Gastroesophageal sphincter (tissue), 4 donors: ENCODE measurements around the gene FAM241B. TPM values are rescaled to one million over a fixed set of nuclear protein-coding genes. Genes with fewer than 3 reads are reported as not detected.

Experiments used
- ATAC-seq: fragments of 150-250 bp; one replicate; pipeline ENCODE4 v1.9.1; 2016; ENCODE audit warnings: mild to moderate bottlenecking, moderate library complexity
- H3K27ac ChIP-seq, 4 donors: fragments of 200-600 bp; sonication (generic) in 3 of 4; 1 replicate in 3 of 4; 2 replicates in 1 of 4; pipeline ENCODE4 v1.5.1; 2016 to 2019
- H3K27me3 ChIP-seq: fragments of 200-600 bp; sonication (generic); one replicate; pipeline ENCODE4 v1.5.1; 2019
- H3K36me3 ChIP-seq, 2 donors: fragments of 200-600 bp; sonication (generic); one replicate each; pipeline ENCODE4 v1.5.1; 2019; ENCODE audit warnings: control low read depth in 1 of 2
- H3K4me1 ChIP-seq, 3 donors: fragments of 200-600 bp; sonication (generic); 1 replicate in 2 of 3; 2 replicates in 1 of 3; pipeline ENCODE4 v1.5.1; 2016 to 2019; ENCODE audit warnings: control low read depth in 2 of 3
- H3K4me3 ChIP-seq, 2 donors: fragments of 200-600 bp; sonication (generic); one replicate each; pipeline ENCODE4 v1.5.1; 2019; ENCODE audit warnings: mild to moderate bottlenecking in 1 of 2, moderate library complexity in 1 of 2
- H3K9me3 ChIP-seq, 3 donors: fragments of 200-600 bp; sonication (generic); one replicate each; pipeline ENCODE4 v1.5.1; 2017 to 2019; ENCODE audit warnings: control low read depth in 2 of 3
- EP300 ChIP-seq: sonication (generic); formaldehyde crosslinking; IDR thresholded peaks from one replicate; pipeline ENCODE4 v1.6.1; 2017; ENCODE audit warnings: antibody characterized with exemption, mild to moderate bottlenecking
- POLR2A ChIP-seq, 2 donors: fragments of 450-650 bp; IDR thresholded peaks; one replicate each; pipeline ENCODE4 v1.6.1; 2017; ENCODE audit warnings: antibody characterized with exemption in 2 of 2, mild to moderate bottlenecking in 2 of 2, moderate library complexity in 1 of 2
- POLR2AphosphoS5 ChIP-seq: sonication (generic); formaldehyde crosslinking; IDR thresholded peaks from one replicate; pipeline ENCODE4 v1.6.1; 2017; ENCODE audit warnings: antibody characterized with exemption
- WGBS, 2 donors: methylation state at CpG; one replicate each; pipeline ENCODE4 v1.1.5; 2018; ENCODE audit warnings: low coverage in 1 of 2; 5-methylcytosine and 5-hydroxymethylcytosine counted together
- total RNA-seq, 4 donors: library from RNA; depleted of rRNA; stranded (reverse); fragments of >200 nt; gene quantifications; one replicate each; pipeline ENCODE4 v1.1.0, GENCODE V29; 2016
- TF ChIP-seq, protein P1 (sequence below), 4 experiments: fragments of 200-600 bp in 2 of 4; fragments of 450-650 bp in 2 of 4; sonication (generic) in 1 of 4; IDR thresholded peaks; one replicate each; pipeline ENCODE4 v1.5.1; 2017 to 2019; ENCODE audit warnings: antibody characterized with exemption in 4 of 4, mild to moderate bottlenecking in 2 of 4, moderate library complexity in 2 of 4

FAM241B gene
- total RNA-seq, 4 donors from 2014 or later: 0.81 to 7.9 (median 5.9) TPM

DNA sequence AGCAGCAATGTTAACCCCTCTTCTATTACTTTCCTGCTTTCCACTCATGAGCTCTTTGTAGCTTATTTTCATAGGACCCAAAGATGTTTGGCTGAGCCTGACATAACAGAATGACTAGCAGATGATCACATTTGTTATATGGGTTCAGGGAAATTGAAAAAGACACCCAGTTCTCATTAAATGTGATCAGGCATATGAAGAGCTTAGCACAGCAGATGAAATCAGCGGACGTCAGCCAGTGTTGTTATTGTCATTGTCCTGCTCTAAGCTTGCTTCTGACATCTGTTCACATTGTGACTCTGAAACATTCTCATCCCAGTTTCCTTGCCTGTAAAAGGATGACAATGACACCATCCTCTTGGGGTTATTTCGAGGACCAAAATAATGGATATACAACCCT lies 43.5 kb downstream of the FAM241B start:
- H3K9me3 ChIP-seq: no peaks in the 10 kb centered on the region
- TF ChIP-seq, protein P1, sequence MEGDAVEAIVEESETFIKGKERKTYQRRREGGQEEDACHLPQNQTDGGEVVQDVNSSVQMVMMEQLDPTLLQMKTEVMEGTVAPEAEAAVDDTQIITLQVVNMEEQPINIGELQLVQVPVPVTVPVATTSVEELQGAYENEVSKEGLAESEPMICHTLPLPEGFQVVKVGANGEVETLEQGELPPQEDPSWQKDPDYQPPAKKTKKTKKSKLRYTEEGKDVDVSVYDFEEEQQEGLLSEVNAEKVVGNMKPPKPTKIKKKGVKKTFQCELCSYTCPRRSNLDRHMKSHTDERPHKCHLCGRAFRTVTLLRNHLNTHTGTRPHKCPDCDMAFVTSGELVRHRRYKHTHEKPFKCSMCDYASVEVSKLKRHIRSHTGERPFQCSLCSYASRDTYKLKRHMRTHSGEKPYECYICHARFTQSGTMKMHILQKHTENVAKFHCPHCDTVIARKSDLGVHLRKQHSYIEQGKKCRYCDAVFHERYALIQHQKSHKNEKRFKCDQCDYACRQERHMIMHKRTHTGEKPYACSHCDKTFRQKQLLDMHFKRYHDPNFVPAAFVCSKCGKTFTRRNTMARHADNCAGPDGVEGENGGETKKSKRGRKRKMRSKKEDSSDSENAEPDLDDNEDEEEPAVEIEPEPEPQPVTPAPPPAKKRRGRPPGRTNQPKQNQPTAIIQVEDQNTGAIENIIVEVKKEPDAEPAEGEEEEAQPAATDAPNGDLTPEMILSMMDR (IDR thresholded peaks at IDR 0.05): no peak
- TF ChIP-seq POLR2A (IDR thresholded peaks at IDR 0.05) (no peak), EP300 (no peak), POLR2AphosphoS5 (no peak)
- H3K27me3 ChIP-seq: peaks cover 57% of the 10 kb centered on the region
- H3K4me1 ChIP-seq: no peaks in the 10 kb centered on the region
- no peak overlapping the region for H3K27ac ChIP-seq
- no peak for ATAC-seq
- H3K4me3 ChIP-seq: no peak overlapping the region
- H3K36me3 ChIP-seq: no peaks in the 10 kb centered on the region
- WGBS, 2 donors: 87 to 91% methylated on average over 3 of the region's 3 CpGs

DNA sequence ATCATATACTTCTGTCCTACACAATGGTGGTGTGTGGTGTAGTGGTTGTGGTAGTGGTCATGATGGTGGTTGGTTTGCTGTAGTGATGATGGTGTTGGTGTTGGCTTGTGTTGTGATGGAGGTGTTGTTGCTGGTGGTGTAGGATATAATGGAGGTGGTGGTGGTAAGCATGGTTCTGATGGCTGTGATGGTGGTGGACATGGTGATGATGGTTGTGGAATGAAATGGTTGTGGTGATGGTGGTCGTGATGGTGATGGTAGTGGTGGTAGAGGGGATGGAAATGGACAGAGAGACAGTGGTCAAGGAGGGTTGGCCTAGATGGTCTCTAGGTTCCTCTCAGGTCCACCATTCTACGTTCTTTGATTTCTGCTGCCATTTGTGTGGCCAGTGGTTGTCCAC lies 44.7 kb downstream of the FAM241B start:
- no peak overlapping the region for H3K4me3 ChIP-seq
- no peaks in the 10 kb centered on the region for H3K9me3 ChIP-seq
- no peaks in the 10 kb centered on the region for H3K4me1 ChIP-seq
- WGBS, 2 donors: 89 to 91% methylated on average over 2 of the region's 2 CpGs
- peaks cover 57% of the 10 kb centered on the region for H3K27me3 ChIP-seq
- no peak overlapping the region for H3K27ac ChIP-seq
- no peak for ATAC-seq
- TF ChIP-seq POLR2A (IDR thresholded peaks at IDR 0.05) (no peak), EP300 (no peak), POLR2AphosphoS5 (no peak)
- TF ChIP-seq, protein P1 (IDR thresholded peaks at IDR 0.05): no peak
- H3K36me3 ChIP-seq: no peaks in the 10 kb centered on the region

DNA sequence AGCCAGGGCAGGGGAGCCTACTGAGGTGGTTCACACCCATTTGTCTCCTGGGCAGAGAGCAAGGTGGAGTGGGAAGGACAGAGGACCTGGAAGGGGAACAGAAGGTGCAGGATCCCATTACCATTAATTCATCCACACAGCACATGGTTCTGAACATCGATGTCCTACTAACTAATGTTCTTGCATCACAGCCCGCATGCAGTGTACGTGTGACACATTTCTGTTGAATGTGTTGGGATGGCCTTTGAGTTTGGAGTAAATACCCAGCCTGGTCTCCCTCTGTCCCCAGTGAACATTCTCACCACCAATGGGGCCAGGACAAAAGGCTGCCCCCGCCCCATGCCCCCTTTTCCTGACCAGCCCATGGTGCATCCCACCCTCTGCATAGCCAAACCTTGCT lies 46.3 kb downstream of the FAM241B start:
- Histone ChIP-seq H3K36me3 (no peaks in the 10 kb centered on the region), H3K4me1 (no peaks in the 10 kb centered on the region), H3K27me3 (peaks cover 63% of the 10 kb centered on the region), H3K4me3 (no peak overlapping the region), H3K27ac (no peak overlapping the region), H3K9me3 (no peaks in the 10 kb centered on the region)
- WGBS, 2 donors: 100% methylated on average over 2 of the region's 4 CpGs; no CpG with 5 or more reads in 1 of the 2 donors
- no peak for TF ChIP-seq EP300
- no peak for TF ChIP-seq POLR2AphosphoS5
- no peak for TF ChIP-seq POLR2A (IDR thresholded peaks at IDR 0.05)
- TF ChIP-seq, protein P1 (IDR thresholded peaks at IDR 0.05): no peak
- ATAC-seq: no peak

DNA sequence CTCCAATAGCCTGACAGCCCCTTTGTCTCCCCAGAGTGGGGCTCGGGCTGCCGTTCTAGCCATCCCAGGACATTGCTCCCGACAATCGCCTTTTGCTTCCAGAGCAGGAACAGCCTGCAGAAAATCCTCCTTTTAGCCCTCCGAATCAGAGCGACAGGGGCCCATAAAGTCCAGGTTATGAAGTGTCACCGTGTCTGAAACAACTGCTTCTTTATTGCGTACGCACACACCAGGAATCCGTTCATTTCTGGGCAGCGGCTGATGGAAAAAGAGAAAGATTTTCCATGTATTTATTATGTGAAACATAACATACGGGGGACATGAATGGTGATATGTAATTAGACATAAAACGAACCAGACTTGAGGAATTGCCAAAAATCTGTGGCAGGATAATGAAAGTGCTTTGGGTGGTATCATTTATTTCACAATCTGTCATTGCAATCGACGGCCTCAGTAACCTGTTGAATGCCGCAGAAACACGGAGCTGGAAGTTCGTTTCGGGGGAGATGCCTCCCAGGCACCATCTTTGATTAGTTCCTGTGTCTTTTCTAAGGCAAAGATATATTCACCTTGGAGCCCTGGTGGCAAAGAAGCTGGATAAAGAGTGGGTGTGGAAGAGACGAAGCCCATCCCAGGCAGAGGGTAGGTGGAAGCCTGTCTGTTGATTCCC lies 48.1 kb downstream of the FAM241B start:
- Histone ChIP-seq H3K4me1 (no peaks in the 10 kb centered on the region), H3K9me3 (no peaks in the 10 kb centered on the region), H3K4me3 (no peak overlapping the region), H3K36me3 (no peaks in the 10 kb centered on the region), H3K27ac (no peak overlapping the region), H3K27me3 (peaks cover 62% of the 10 kb centered on the region)
- TF ChIP-seq POLR2AphosphoS5 (no peak), EP300 (no peak), POLR2A (IDR thresholded peaks at IDR 0.05) (no peak)
- TF ChIP-seq, protein P1 (IDR thresholded peaks at IDR 0.05): no peak
- 33 to 34% methylated on average over 13 of the region's 20 CpGs for WGBS, 2 donors
- ATAC-seq: no peak

DNA sequence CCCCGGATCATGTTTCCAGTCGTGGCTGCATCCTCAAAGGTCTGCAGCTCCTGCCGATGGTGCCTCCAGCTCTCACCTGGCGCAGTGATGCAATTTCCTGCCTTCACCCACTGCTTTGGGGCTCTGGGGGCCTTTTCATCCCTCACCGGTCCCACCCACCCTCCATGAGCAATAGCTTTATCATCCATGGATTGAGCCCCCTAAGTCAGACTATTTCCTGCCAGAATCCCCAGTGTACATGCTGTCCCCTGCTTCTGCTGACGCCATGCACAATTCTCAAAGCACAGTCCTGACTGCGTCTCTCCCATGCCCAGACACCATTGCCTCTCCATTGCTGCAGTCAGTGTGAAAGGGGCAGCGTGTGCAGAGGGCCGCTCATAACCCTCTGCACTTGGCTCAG lies 49.7 kb downstream of the FAM241B start:
- ATAC-seq: no peak
- Histone ChIP-seq H3K9me3 (no peaks in the 10 kb centered on the region), H3K36me3 (no peaks in the 10 kb centered on the region), H3K27me3 (peaks cover 60% of the 10 kb centered on the region), H3K4me3 (no peak overlapping the region), H3K27ac (no peak overlapping the region), H3K4me1 (peaks cover 0 to 12% (median 0%) of the 10 kb centered on the region in 3 donors)
- WGBS, 2 donors: 77 to 79% methylated on average over 5 to 7 of the region's 9 CpGs
- no peak for TF ChIP-seq POLR2A (IDR thresholded peaks at IDR 0.05)
- TF ChIP-seq POLR2AphosphoS5: no peak
- TF ChIP-seq, protein P1 (IDR thresholded peaks at IDR 0.05): no peak
- no peak for TF ChIP-seq EP300
